HUES64 (cell line): ENCODE data around the gene CBX2.

Source experiments
- H3K27ac ChIP-seq: 2 replicates; pipeline ENCODE4 v1.7.0; 2013; ENCODE audit warnings: low read depth, low read length, inconsistent platforms
- H3K27me3 ChIP-seq: 2 replicates; pipeline ENCODE4 v1.6.1; 2013; ENCODE audit warnings: mild to moderate bottlenecking, low read length; ENCODE audit not compliant: insufficient read depth
- H3K36me3 ChIP-seq: 2 replicates; pipeline ENCODE4 v1.6.1; 2013; ENCODE audit warnings: mild to moderate bottlenecking, low read length; ENCODE audit not compliant: insufficient read depth
- H3K4me1 ChIP-seq: 2 replicates; pipeline ENCODE4 v1.6.1; 2013; ENCODE audit warnings: mild to moderate bottlenecking, low read length, moderate library complexity; ENCODE audit not compliant: insufficient read depth
- H3K4me3 ChIP-seq: 2 replicates; pipeline ENCODE4 v1.5.1; 2013; ENCODE audit warnings: mild to moderate bottlenecking, low read length, moderate library complexity
- H3K9ac ChIP-seq: 2 replicates; pipeline ENCODE4 v1.6.1; 2013; ENCODE audit warnings: mild to moderate bottlenecking, low read depth, low read length
- H3K9me3 ChIP-seq: 2 replicates; pipeline ENCODE4 v1.6.1; 2013; ENCODE audit warnings: low read depth, low read length; ENCODE audit not compliant: insufficient read depth
- WGBS: fragments of 150-250, 120-280 bp; methylation state at CpG from one replicate; pipeline ENCODE4 v1.1.7; 2013; ENCODE audit warnings: missing lambda C conversion rate; 5-methylcytosine and 5-hydroxymethylcytosine counted together

CBX2 gene

DNA sequence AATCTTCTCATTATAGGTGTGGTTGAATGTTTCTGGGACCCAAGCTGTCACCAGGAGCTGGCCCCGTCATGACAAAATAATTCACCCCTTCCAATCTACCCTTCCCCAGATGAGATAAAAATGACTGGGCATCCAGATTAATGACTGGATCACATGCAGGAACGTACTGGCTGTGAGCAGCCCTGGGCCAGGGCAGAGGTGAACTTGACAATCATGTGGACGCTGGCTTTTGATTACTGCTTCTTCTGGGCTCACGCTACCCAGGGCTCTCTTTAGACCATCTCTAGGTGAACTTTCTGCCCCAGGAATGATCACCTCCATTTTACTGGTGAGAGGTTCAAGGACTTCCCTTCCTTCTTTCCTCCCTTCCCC is 43.0 kb downstream of the CBX2 start:
- no peak overlapping the region for H3K4me3 ChIP-seq
- H3K27me3 ChIP-seq = peaks cover 93% of the 10 kb centered on the region
- no peaks in the 10 kb centered on the region for H3K36me3 ChIP-seq
- no peak overlapping the region for H3K27ac ChIP-seq
- WGBS = 94% methylated on average over 4 of the region's 4 CpGs
- H3K4me1 ChIP-seq = no peaks in the 10 kb centered on the region
- H3K9me3 ChIP-seq = no peaks in the 10 kb centered on the region
- H3K9ac ChIP-seq = no peak overlapping the region

DNA sequence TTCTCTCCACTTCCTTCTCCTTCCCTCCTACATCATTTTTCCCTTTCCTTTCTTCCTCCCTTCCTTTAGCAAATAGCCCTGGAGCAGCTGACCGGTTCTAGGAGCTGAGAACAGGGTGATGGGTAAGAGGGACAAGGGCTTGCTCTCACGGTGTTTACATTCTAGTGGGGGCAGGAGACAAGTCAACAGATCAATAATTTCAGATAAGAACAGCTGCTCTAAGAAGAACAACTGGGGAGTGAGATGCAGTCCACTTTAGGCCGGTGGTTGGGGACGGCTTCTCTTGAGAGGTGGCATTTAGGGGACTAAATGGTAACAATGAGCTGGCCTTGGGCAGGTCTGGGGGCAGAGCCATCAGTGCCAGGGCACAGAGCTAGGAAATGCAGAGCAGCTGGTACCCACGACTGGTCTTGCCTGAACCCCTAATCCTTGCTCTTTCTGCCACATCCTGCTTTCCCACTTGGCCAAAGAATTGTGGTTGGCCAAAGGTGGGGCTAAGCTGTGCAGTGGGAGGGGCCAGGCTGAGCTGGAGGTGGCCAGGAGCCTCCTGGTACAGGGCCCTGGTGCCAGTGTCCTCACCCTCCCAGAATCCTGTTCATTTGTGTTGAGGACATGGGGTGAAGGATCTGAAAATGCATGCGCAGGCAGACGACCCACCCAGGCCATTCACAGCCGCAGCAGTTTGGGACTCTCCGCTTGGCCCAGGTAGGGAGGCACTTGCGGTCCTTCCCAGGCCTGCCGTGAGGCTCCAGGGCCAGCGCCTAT is 43.6 kb downstream of the CBX2 start:
- peaks cover 93% of the 10 kb centered on the region for H3K27me3 ChIP-seq
- 86% methylated on average over 12 of the region's 12 CpGs for WGBS
- H3K4me1 ChIP-seq = no peaks in the 10 kb centered on the region

DNA sequence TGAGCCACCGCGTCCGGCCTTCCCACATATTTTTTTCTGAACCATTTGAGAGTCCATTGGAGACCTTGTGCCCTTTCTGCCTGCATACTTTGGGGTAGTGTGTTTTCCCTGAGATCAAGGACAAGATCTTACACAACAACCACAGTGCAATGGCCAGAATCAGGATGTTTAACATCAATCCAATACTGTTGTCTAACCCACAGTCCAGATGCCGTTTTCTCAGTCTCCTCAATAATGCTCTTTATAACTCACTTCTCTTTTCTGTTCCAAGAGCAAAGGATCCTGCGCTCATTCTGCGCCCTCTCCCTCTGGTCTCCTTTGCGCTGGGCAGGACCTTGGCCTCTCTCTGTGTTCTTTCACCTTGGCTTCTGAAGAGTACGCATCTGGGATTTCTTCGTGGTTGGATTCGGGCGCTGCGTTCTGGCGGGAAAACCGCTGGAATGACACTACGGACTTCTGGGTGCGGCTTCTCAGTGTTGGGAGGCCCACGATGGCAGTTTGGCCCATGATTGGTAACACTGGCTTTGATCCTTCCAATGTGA is 44.7 kb downstream of the CBX2 start:
- no peak overlapping the region for H3K4me3 ChIP-seq
- H3K9ac ChIP-seq = no peak overlapping the region
- no peak overlapping the region for H3K27ac ChIP-seq
- WGBS = 94% methylated on average over 17 of the region's 17 CpGs
- H3K36me3 ChIP-seq = no peaks in the 10 kb centered on the region
- H3K9me3 ChIP-seq = no peaks in the 10 kb centered on the region
- peaks cover 93% of the 10 kb centered on the region for H3K27me3 ChIP-seq
- no peaks in the 10 kb centered on the region for H3K4me1 ChIP-seq

More for the DNA sequence above, 43.6 kb downstream of the CBX2 start:
- H3K9me3 ChIP-seq = no peaks in the 10 kb centered on the region
- H3K36me3 ChIP-seq = no peaks in the 10 kb centered on the region
- no peak overlapping the region for H3K27ac ChIP-seq
- H3K9ac ChIP-seq = no peak overlapping the region
- H3K4me3 ChIP-seq = no peak overlapping the region

DNA sequence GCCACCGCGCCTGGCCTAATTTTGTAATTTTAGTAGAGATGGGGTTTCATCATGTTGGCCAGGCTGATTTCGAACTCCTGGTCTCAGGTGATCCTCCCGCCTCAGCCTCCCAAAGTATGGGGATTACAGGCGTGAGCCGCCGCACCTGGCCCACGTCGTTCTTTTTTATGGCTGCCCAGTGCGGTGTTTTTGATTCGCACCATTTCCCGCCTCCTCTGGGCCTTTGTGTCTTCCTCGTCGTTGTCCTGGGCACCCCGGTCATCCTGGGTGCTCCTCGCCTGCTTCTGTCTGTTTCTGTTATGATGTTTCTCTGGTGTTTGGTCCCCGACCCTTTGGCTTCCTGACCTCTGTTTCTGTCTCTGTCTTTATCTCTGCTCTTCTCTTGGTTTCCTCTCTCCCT is 46.3 kb downstream of the CBX2 start:
- WGBS = 95% methylated on average over 17 of the region's 17 CpGs
- no peak overlapping the region for H3K9ac ChIP-seq

DNA sequence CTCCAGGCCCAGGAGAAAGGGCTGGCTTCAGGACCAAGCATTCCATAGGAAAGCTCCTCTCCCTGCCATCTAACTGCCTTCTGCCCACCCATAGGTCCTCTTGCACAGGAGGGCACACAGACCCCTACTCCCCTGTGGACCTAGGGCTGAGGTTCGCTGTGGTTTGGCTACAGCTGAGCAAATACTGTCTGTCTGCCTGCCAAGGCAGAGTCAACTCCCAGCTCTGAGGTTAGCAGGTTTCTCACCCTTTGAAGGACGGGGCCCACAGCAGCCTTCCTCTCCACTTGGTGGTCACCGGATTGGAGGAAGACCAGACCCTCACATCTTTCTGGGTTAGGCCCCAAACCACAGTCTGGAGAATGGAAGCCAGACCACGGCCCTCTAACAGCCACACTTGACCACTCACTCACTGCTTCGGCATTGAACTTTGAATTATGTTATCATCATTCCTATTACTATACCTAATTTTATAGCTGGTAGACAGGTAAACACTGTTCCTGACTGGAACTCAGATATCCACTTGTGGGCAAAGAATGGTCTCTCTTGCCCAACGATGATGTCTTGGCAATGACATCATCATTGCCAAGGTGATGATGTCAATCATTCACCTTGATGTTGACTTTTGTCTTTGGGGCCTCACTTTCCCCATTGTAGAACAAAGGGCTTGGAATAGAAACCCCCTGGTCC is 47.1 kb downstream of the CBX2 start:
- Histone ChIP-seq H3K4me3 (no peak overlapping the region), H3K9me3 (no peaks in the 10 kb centered on the region), H3K36me3 (no peaks in the 10 kb centered on the region), H3K27me3 (peaks cover 90% of the 10 kb centered on the region), H3K27ac (no peak overlapping the region), H3K9ac (no peak overlapping the region), H3K4me1 (peaks cover 6% of the 10 kb centered on the region; the same call in 1 of the 2 replicates)
- WGBS = 86% methylated on average over 6 of the region's 6 CpGs

More for the DNA sequence above, 46.3 kb downstream of the CBX2 start:
- peaks cover 90% of the 10 kb centered on the region for H3K27me3 ChIP-seq
- no peaks in the 10 kb centered on the region for H3K9me3 ChIP-seq
- no peak overlapping the region for H3K27ac ChIP-seq
- H3K4me3 ChIP-seq = no peak overlapping the region
- H3K4me1 ChIP-seq = peaks cover 6% of the 10 kb centered on the region; the same call in 1 of the 2 replicates
- no peaks in the 10 kb centered on the region for H3K36me3 ChIP-seq

DNA sequence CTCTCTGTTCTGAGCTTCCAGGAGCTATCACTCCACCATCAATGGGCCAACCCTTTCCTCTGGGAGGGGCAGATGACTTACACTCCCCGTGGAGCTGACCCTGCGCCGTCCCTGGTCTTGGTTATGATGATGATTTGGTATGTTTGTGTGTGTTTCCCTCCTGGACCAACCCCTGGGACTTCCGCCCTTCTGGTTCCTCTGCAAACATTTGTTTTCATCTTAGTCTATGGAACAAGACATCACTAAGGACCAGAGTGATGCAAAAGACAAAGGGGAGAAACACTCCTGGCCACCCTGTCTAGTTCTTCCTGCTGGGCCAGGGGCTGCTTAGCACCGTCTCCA is 47.6 kb downstream of the CBX2 start:
- Histone ChIP-seq H3K36me3 (no peaks in the 10 kb centered on the region), H3K9ac (no peak overlapping the region), H3K27me3 (peaks cover 90% of the 10 kb centered on the region), H3K4me3 (no peak overlapping the region), H3K27ac (no peak overlapping the region), H3K4me1 (peaks cover 11% of the 10 kb centered on the region; the same call in 1 of the 2 replicates), H3K9me3 (no peaks in the 10 kb centered on the region)
- WGBS = 85% methylated on average over 5 of the region's 5 CpGs

DNA sequence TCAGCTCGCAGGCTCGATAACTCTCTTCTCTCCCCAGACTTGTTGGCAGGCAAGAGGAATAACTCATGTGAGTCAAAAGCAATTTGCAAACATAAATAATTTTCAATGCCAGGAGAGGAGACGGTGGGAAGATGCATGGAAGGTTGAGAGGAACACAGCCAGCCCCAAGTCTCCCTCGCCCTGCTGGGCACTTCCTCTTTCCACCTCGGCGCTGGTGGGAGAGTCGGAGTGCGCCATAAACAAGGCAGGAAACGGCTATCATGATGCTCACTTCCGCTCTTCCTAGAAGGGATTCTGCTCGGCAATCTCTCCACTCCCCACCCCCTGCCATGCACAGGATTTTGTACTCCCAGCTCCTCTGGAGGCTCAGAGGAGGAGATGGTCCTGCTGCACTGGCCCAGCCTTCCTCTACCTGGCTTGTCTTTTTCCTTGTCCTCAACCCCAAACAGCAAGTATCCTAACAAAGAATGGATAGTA is 48.3 kb downstream of the CBX2 start:
- Histone ChIP-seq H3K4me1 (peaks cover 14% of the 10 kb centered on the region), H3K4me3 (no peak overlapping the region), H3K9ac (no peak overlapping the region), H3K27me3 (peaks cover 90% of the 10 kb centered on the region), H3K9me3 (no peaks in the 10 kb centered on the region), H3K27ac (no peak overlapping the region), H3K36me3 (no peaks in the 10 kb centered on the region)
- WGBS = 77% methylated on average over 11 of the region's 11 CpGs

DNA sequence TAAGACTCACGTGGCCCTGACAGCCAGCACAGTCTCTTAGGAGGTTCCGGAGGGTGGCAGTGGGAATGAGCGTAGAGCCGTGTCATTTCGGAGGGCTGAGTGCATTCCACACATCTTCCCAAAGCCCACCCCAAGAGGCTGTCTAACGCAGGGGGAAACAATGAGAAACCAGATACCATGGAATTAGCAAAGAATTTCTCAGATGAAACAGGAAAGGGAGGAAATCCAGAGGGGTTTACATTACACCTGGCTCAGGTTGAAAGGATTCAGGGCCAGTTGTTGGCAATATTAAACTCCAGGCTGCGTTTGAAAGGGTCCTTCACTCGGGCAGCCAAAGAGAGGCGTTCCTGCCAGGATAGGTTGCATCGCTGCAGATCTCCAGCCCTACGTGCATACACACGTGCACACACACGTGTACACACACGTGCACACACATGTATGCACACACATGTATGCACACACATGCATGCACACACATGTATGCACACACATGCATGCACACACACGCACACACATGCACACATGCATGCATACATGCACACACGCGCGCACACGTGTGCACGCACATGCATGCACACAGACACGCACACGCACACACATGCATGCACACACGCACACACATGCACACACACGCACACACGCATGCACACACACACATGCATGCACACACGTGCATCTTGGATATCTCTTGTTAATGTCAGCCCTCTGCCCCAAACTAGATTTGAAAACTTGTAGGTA is 49.1 kb downstream of the CBX2 start:
- Histone ChIP-seq H3K9me3 (no peaks in the 10 kb centered on the region), H3K36me3 (no peaks in the 10 kb centered on the region), H3K4me1 (peaks cover 18% of the 10 kb centered on the region), H3K27me3 (peaks cover 90% of the 10 kb centered on the region), H3K9ac (no peak overlapping the region), H3K4me3 (no peak overlapping the region), H3K27ac (no peak overlapping the region)
- WGBS = 88% methylated on average over 26 of the region's 26 CpGs

DNA sequence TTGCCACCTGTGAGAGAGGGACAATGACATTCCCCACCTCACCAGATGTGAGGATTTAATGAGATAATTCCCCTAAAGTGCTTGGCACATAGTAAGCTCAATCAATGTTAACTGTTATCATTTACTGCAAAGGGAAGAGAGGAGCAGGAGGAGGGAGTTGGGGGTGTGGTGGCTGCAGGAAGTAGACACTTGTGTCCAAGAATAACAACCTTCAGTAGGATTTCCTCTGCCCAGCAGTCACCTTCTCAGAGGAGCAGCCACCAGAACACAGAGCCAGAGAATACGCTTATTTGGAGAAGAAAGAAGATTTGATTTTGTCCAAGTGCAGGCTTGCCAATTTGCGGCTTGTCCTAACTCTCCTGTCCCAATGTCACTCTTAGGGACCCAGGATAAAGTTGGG is 51.1 kb downstream of the CBX2 start:
- Histone ChIP-seq H3K27me3 (peaks cover 97% of the 10 kb centered on the region), H3K9me3 (no peaks in the 10 kb centered on the region), H3K9ac (no peak overlapping the region), H3K4me1 (peaks cover 25% of the 10 kb centered on the region), H3K27ac (no peak overlapping the region), H3K4me3 (no peak overlapping the region), H3K36me3 (no peaks in the 10 kb centered on the region)
- WGBS = 91% methylated on average over 2 of the region's 2 CpGs

DNA sequence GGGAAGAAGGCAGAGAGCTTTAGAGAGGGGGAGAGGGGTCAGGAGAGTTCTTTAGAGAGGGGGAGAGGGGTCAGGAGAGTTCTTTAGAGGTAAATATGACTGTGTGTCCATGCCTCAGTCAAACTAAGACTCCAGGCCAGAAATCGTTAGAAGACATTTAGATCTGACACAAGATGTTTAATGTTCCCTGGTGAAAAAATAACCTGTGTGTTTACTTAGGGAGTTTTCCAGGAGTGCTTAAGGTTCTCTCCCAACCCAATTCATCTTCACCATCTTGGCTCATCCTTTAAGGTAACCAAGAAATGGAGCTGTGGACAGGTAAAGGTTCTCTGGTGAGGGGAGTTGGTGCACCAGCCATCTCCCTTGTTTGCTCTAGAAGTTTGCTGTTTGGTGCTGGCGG is 51.5 kb downstream of the CBX2 start:
- Histone ChIP-seq H3K36me3 (no peaks in the 10 kb centered on the region), H3K27ac (no peak overlapping the region), H3K9ac (no peak overlapping the region), H3K9me3 (no peaks in the 10 kb centered on the region), H3K27me3 (peaks cover 97% of the 10 kb centered on the region), H3K4me1 (peaks cover 25% of the 10 kb centered on the region), H3K4me3 (no peak overlapping the region)
- WGBS = 88% methylated on average over 2 of the region's 2 CpGs

DNA sequence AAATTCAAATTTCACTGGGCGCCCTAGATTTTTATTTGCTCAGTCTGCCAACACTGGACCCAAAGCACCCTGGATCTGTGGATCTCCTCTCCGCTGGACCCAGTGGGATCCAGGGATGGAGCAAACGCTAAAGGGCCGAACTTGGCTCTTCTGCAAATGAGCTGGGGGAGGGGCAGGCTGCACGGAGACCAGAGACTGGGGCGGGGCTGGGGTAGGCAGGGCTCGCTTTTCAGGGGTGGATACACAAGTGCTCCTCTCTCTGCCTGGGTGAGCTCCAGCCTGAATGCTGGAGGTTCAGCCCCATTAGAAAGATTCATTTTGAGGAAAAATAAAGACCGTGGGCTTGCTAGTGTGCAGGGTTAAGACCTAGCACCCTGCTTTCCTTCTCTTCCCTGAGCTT is 52.4 kb downstream of the CBX2 start:
- 27% methylated on average over 8 of the region's 8 CpGs for WGBS
- Histone ChIP-seq H3K36me3 (no peaks in the 10 kb centered on the region), H3K4me1 (peaks cover 28% of the 10 kb centered on the region), H3K27me3 (peaks cover 97% of the 10 kb centered on the region), H3K27ac (no peak overlapping the region), H3K4me3 (no peak overlapping the region), H3K9me3 (no peaks in the 10 kb centered on the region), H3K9ac (no peak overlapping the region)
